ENCODE measurements around the gene MED12L. TPM values are rescaled to one million over a fixed set of nuclear protein-coding genes. Genes with fewer than 3 reads are reported as not detected.
"Not testable (repeated sequence)": the region's sequence is repeated elsewhere in the genome, so short reads cannot be mapped to it uniquely, and the experiment has no call there.

The MED12L gene
- total and polyA plus RNA-seq, 8 donors = 0.08 to 0.88 (median 0.45) TPM

GRCh38 chr3:151234825-151235224 is 149.4 kb downstream of the MED12L start:
- Histone ChIP-seq H3K27me3 (no peaks in the 10 kb centered on the region), H3K36me3 (no peaks in the 10 kb centered on the region), H3K4me3 (no peak overlapping the region), H3K9me3 (no peaks in the 10 kb centered on the region), H3K4me1 (no peaks in the 10 kb centered on the region), H3K27ac (no peak overlapping the region)
- TF ChIP-seq, protein P1, sequence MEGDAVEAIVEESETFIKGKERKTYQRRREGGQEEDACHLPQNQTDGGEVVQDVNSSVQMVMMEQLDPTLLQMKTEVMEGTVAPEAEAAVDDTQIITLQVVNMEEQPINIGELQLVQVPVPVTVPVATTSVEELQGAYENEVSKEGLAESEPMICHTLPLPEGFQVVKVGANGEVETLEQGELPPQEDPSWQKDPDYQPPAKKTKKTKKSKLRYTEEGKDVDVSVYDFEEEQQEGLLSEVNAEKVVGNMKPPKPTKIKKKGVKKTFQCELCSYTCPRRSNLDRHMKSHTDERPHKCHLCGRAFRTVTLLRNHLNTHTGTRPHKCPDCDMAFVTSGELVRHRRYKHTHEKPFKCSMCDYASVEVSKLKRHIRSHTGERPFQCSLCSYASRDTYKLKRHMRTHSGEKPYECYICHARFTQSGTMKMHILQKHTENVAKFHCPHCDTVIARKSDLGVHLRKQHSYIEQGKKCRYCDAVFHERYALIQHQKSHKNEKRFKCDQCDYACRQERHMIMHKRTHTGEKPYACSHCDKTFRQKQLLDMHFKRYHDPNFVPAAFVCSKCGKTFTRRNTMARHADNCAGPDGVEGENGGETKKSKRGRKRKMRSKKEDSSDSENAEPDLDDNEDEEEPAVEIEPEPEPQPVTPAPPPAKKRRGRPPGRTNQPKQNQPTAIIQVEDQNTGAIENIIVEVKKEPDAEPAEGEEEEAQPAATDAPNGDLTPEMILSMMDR (IDR thresholded peaks at IDR 0.05) = no peak
- 80 to 82% methylated on average over 6 of the region's 6 CpGs for WGBS, 2 donors
- DNase-seq = no peak
- FAIRE-seq = no peak
- ATAC-seq = no peak
- intact Hi-C loops (cut with DNase I) = no loop called here

GRCh38 chr3:151236316-151236715 is 150.9 kb downstream of the MED12L start:
- Histone ChIP-seq H3K4me3 (no peak overlapping the region), H3K36me3 (no peaks in the 10 kb centered on the region), H3K9me3 (no peaks in the 10 kb centered on the region), H3K27ac (no peak overlapping the region), H3K4me1 (no peaks in the 10 kb centered on the region), H3K27me3 (no peaks in the 10 kb centered on the region)
- ATAC-seq = no peak
- TF ChIP-seq, protein P1 (IDR thresholded peaks at IDR 0.05) = no peak
- DNase-seq = no peak
- FAIRE-seq = peak; percentile 47
- intact Hi-C loops (cut with DNase I) = no loop called here
- 56 to 58% methylated on average over 2 of the region's 2 CpGs for WGBS, 2 donors

DNA sequence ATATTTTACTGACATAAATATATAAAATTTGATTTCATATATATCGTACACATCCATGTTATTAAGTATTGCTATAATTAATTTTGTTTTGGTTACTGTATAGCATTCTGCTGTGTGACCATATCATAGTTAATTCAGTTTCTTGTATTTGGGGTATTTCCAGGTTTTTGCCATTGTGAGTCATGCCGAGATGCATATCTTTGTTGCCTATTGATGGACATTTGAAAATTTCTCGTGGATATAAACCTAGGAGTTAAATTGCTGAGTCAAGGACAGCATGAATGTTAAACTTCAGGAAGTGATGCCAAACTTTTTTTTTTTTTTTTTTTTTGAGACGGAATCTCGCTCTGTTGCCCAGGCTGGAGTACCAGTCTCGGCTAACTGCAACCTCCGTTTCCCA is 151.3 kb downstream of the MED12L start:
- ATAC-seq (no peak), FAIRE-seq (no peak), DNase-seq (no peak)
- 83 to 85% methylated on average over 7 of the region's 7 CpGs for WGBS, 2 donors
- Histone ChIP-seq H3K36me3 (no peaks in the 10 kb centered on the region), H3K27ac (no peak overlapping the region), H3K27me3 (no peaks in the 10 kb centered on the region), H3K4me3 (no peak overlapping the region), H3K4me1 (no peaks in the 10 kb centered on the region), H3K9me3 (no peaks in the 10 kb centered on the region)
- TF ChIP-seq, protein P1 (IDR thresholded peaks at IDR 0.05) = no peak
- intact Hi-C loops (cut with DNase I) = no loop called here

GRCh38 chr3:151242006-151242405 is 156.5 kb downstream of the MED12L start:
- intact Hi-C loops (cut with DNase I) = not testable (repeated sequence)

DNA sequence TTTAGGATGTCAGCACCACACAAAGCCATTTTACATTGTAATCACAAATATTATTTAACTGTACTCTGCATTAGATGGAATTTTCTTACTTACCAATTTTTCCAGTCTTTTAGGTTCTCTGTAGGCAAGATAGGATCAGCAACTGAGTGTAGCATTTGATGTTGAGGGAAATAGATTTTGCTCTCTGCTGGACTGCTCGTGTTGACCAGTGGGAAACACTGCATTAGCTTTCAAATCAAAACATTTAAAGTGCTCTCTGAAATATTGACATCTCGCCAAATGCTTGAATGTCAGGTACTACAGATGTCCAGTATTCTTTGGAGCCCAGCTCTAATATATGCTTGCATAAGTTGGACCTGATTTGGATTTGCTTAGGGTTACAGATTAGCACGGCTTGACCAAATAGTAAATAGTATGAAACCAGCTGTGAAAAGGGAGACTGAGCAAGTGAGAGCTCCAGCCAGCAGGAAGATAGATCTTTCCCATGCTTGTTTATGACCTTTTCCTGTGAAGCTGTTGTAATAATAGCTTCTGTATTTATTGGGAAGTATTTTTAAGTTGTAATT is 163.4 kb downstream of the MED12L start:
- H3K4me3 ChIP-seq = no peak overlapping the region
- FAIRE-seq (no peak), ATAC-seq (peak; percentile 43 to 76 (median 70)), DNase-seq (no peak)
- no peaks in the 10 kb centered on the region for H3K9me3 ChIP-seq
- H3K4me1 ChIP-seq = no peaks in the 10 kb centered on the region
- no peaks in the 10 kb centered on the region for H3K36me3 ChIP-seq
- intact Hi-C loops (cut with DNase I) = no loop called here
- TF ChIP-seq, protein P1 (IDR thresholded peaks at IDR 0.05) = no peak
- no peak overlapping the region for H3K27ac ChIP-seq
- no peaks in the 10 kb centered on the region for H3K27me3 ChIP-seq
- WGBS, 2 donors = 14 to 16% methylated on average over 3 of the region's 3 CpGs

More at GRCh38 chr3:151242006-151242405, 156.5 kb downstream of the MED12L start:
- H3K27me3 ChIP-seq, DNase-seq, H3K4me1 ChIP-seq, ATAC-seq, FAIRE-seq, H3K9me3 ChIP-seq, H3K36me3 ChIP-seq, H3K4me3 ChIP-seq, H3K27ac ChIP-seq: not testable (repeated sequence)
- WGBS, 2 donors = 48 to 74% methylated on average over 6 to 18 of the region's 18 CpGs
